SK-N-SH treated with all-trans-retinoic acid at 6 μM for 48 hours (cell line): ENCODE results near the gene RAMP3.
"Not testable (repeated sequence)": the region's sequence is repeated elsewhere in the genome, so short reads cannot be mapped to it uniquely, and the experiment has no call there.

ENCODE experiments used
- ATAC-seq: fragments of 200-7000 bp; cut with Tn5 transposase; 3 replicates; pipeline ENCODE4 v1.9.1; 2020; ENCODE audit warnings: mild to moderate bottlenecking, moderate library complexity
- ARNTL ChIP-seq: fragments of 450-650 bp; formaldehyde crosslinking; IDR thresholded peaks from 2 replicates; pipeline ENCODE4 v1.5.0; 2020; ENCODE audit warnings: low read depth, mild to moderate bottlenecking, moderate library complexity, borderline replicate concordance
- BACH2 ChIP-seq: fragments of 250-450 bp; sonication (Bioruptor Pico); IDR thresholded peaks from 2 replicates; pipeline ENCODE4 v1.9.0; 2021; ENCODE audit warnings: mild to moderate bottlenecking, borderline replicate concordance
- CREB5 ChIP-seq: fragments of 250-450 bp; sonication (Bioruptor Pico); IDR thresholded peaks from 2 replicates; pipeline ENCODE4 v1.5.1; 2020; ENCODE audit warnings: low read depth, mild to moderate bottlenecking, moderate library complexity
- CSDC2 ChIP-seq: fragments of 250-450 bp; sonication (Bioruptor Pico); IDR thresholded peaks from 2 replicates; pipeline ENCODE4 v1.5.0; 2020; ENCODE audit warnings: mild to moderate bottlenecking, moderate library complexity
- CSRNP3 ChIP-seq: fragments of 250-450 bp; sonication (Bioruptor Pico); IDR thresholded peaks from 2 replicates; pipeline ENCODE4 v1.5.1; 2021; ENCODE audit warnings: mild to moderate bottlenecking, moderate library complexity
- ESRRG ChIP-seq: fragments of 250-450 bp; sonication (Bioruptor Pico); IDR thresholded peaks from 2 replicates; pipeline ENCODE4 v1.6.1; 2021; ENCODE audit warnings: mild to moderate bottlenecking
- GLIS3 ChIP-seq: fragments of 250-450 bp; sonication (Bioruptor Pico); IDR thresholded peaks from 2 replicates; pipeline ENCODE4 v1.5.0; 2020; ENCODE audit warnings: mild to moderate bottlenecking, moderate library complexity
- ISL1 ChIP-seq: fragments of 250-450 bp; sonication (Bioruptor Pico); IDR thresholded peaks from 2 replicates; pipeline ENCODE4 v2.1.2; 2022; ENCODE audit warnings: mild to moderate bottlenecking, moderate library complexity
- OSR1 ChIP-seq: fragments of 250-450 bp; sonication (Bioruptor Pico); IDR thresholded peaks from 2 replicates; pipeline ENCODE4 v1.8.0; 2022; ENCODE audit warnings: moderate library complexity, mild to moderate bottlenecking, inconsistent platforms
- PATZ1 ChIP-seq: fragments of 250-450 bp; sonication (Bioruptor Pico); IDR thresholded peaks from 2 replicates; pipeline ENCODE4 v1.8.0; 2020; ENCODE audit warnings: mild to moderate bottlenecking, moderate library complexity, borderline replicate concordance
- PPARA ChIP-seq: fragments of 250-450 bp; sonication (Bioruptor Pico); IDR thresholded peaks from 2 replicates; pipeline ENCODE4 v1.5.0; 2020; ENCODE audit warnings: mild to moderate bottlenecking, borderline replicate concordance
- RARB ChIP-seq: fragments of 250-450 bp; sonication (Bioruptor Pico); IDR thresholded peaks from 2 replicates; pipeline ENCODE4 v1.8.0; 2021; ENCODE audit warnings: mild to moderate bottlenecking, moderate library complexity
- SNAI2 ChIP-seq: fragments of 250-450 bp; sonication (Bioruptor Pico); IDR thresholded peaks from 2 replicates; pipeline ENCODE4 v1.5.0; 2020; ENCODE audit warnings: mild to moderate bottlenecking, moderate library complexity
- TOX ChIP-seq: fragments of 250-450 bp; sonication (Bioruptor Pico); IDR thresholded peaks from 2 replicates; pipeline ENCODE4 v1.8.0; 2021; ENCODE audit warnings: mild to moderate bottlenecking, moderate library complexity, borderline replicate concordance
- ZC3H10 ChIP-seq: fragments of 250-450 bp; sonication (Bioruptor Pico); IDR thresholded peaks from 2 replicates; pipeline ENCODE4 v1.5.1; 2021; ENCODE audit warnings: mild to moderate bottlenecking, moderate library complexity
- ZFP3 ChIP-seq: fragments of 250-450 bp; sonication (Bioruptor Pico); IDR thresholded peaks from 2 replicates; pipeline ENCODE4 v1.5.0; 2020; ENCODE audit warnings: mild to moderate bottlenecking, moderate library complexity
- ZFP30 ChIP-seq: fragments of 450-650 bp; formaldehyde crosslinking; IDR thresholded peaks from 2 replicates; pipeline ENCODE4 v1.5.0; 2022; ENCODE audit warnings: mild to moderate bottlenecking, moderate library complexity
- ZNF565 ChIP-seq: fragments of 450-650 bp; formaldehyde crosslinking; conservative IDR thresholded peaks from 2 replicates; pipeline ENCODE4 v1.5.0; 2020; ENCODE audit warnings: low read depth, mild to moderate bottlenecking, moderate library complexity
- ZNF70 ChIP-seq: fragments of 450-650 bp; formaldehyde crosslinking; IDR thresholded peaks from 2 replicates; pipeline ENCODE4 v1.5.0; 2020; ENCODE audit warnings: mild to moderate bottlenecking, moderate library complexity
- ZNF8 ChIP-seq: fragments of 450-650 bp; formaldehyde crosslinking; IDR thresholded peaks from 2 replicates; pipeline ENCODE4 v1.5.0; 2020; ENCODE audit warnings: mild to moderate bottlenecking, moderate library complexity
- TF ChIP-seq, protein P1 (sequence below): fragments of 250-450 bp; sonication (Bioruptor Pico); IDR thresholded peaks from 2 replicates; pipeline ENCODE4 v1.5.0; 2020; ENCODE audit warnings: mild to moderate bottlenecking, moderate library complexity

Gene RAMP3

GRCh38 chr7:45153233-45153632, 4.4 kb upstream of the RAMP3 start:
- ATAC-seq = no peak
- TF ChIP-seq TOX (CRISPR knock-in tag) = no peak
- TF ChIP-seq ZC3H10 (CRISPR knock-in tag) = no peak
- no peak for TF ChIP-seq ZNF8 (CRISPR knock-in tag)
- TF ChIP-seq CREB5 (CRISPR knock-in tag) = no peak
- no peak for TF ChIP-seq ISL1
- no peak for TF ChIP-seq ZFP3 (CRISPR knock-in tag)
- no peak for TF ChIP-seq ESRRG (CRISPR knock-in tag)
- TF ChIP-seq, protein P1, sequence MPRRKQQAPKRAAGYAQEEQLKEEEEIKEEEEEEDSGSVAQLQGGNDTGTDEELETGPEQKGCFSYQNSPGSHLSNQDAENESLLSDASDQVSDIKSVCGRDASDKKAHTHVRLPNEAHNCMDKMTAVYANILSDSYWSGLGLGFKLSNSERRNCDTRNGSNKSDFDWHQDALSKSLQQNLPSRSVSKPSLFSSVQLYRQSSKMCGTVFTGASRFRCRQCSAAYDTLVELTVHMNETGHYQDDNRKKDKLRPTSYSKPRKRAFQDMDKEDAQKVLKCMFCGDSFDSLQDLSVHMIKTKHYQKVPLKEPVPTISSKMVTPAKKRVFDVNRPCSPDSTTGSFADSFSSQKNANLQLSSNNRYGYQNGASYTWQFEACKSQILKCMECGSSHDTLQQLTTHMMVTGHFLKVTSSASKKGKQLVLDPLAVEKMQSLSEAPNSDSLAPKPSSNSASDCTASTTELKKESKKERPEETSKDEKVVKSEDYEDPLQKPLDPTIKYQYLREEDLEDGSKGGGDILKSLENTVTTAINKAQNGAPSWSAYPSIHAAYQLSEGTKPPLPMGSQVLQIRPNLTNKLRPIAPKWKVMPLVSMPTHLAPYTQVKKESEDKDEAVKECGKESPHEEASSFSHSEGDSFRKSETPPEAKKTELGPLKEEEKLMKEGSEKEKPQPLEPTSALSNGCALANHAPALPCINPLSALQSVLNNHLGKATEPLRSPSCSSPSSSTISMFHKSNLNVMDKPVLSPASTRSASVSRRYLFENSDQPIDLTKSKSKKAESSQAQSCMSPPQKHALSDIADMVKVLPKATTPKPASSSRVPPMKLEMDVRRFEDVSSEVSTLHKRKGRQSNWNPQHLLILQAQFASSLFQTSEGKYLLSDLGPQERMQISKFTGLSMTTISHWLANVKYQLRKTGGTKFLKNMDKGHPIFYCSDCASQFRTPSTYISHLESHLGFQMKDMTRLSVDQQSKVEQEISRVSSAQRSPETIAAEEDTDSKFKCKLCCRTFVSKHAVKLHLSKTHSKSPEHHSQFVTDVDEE = no peak
- TF ChIP-seq SNAI2 = no peak
- no peak for TF ChIP-seq ARNTL (CRISPR knock-in tag)
- TF ChIP-seq BACH2 (CRISPR knock-in tag) = no peak
- no peak for TF ChIP-seq PATZ1 (CRISPR knock-in tag)
- TF ChIP-seq OSR1 (CRISPR knock-in tag) = no peak
- no peak for TF ChIP-seq ZNF565 (CRISPR knock-in tag)
- no peak for TF ChIP-seq CSRNP3 (CRISPR knock-in tag)
- no peak for TF ChIP-seq ZNF70 (CRISPR knock-in tag)
- no peak for TF ChIP-seq CSDC2 (CRISPR knock-in tag)
- TF ChIP-seq, all 23 proteins: peak for 0

DNA sequence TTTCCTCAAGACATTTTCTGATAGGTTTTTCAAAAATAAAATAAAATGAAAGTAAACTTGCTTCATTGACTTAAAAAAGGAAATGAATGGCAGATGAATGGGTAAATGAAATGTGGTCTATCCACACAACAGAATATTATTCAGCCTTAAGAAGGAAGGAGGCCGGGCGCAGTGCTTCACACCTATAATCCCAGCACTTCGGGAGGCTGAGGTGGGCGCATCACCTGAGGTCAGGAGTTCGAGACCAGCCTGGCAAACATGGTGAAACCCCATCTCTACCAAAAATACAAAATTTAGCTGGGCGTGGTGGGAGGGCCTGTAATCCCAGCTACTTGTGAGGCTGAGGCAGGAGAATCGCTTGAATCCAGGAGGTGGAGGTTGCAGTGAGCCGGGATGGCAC, 3.7 kb upstream of the RAMP3 start:
- ATAC-seq = not testable (repeated sequence)

GRCh38 chr7:45155357-45155900, 2.2 kb upstream of the RAMP3 start:
- no peak for ATAC-seq
- TF ChIP-seq ZNF565 (CRISPR knock-in tag) (no peak), CREB5 (CRISPR knock-in tag) (no peak)

DNA sequence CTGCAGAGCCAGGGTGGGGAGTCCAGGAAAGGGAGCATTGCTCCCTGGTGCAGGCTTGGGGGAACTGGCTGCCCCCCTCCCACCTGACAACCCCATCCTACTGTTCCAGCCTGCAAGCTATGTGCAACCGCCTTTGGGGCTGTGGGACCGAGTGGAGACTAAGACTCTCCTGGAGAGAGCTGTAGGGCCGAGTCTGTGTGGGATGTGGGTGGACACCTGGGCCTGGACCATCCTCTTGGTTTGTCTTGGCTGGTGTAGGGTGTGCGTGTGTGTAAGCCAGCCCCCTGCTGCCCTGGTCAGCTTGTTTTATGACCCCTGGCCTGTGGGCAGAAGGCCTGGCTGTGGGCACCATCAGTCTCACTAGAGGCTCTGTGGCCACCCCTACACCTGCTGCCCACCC, 1.6 kb upstream of the RAMP3 start:
- no peak for ATAC-seq
- TF ChIP-seq GLIS3 (no peak), RARB (no peak), ZFP3 (CRISPR knock-in tag) (no peak), ARNTL (CRISPR knock-in tag) (no peak), ZNF70 (CRISPR knock-in tag) (no peak), CSRNP3 (CRISPR knock-in tag) (no peak), ZC3H10 (CRISPR knock-in tag) (no peak), CREB5 (CRISPR knock-in tag) (no peak), ZNF565 (CRISPR knock-in tag) (no peak), SNAI2 (no peak), PPARA (no peak), TOX (CRISPR knock-in tag) (no peak), OSR1 (CRISPR knock-in tag) (no peak), PATZ1 (CRISPR knock-in tag) (no peak), ESRRG (CRISPR knock-in tag) (no peak), ZFP30 (no peak)
